Prostate gland (tissue), 2 donors: ENCODE measurements around the gene SPTBN1.

ENCODE experiments used
- POLR2A ChIP-seq: fragments of 450-650 bp; IDR thresholded peaks from one replicate; pipeline ENCODE4 v1.6.1; 2016; ENCODE audit warnings: antibody characterized with exemption, mild to moderate bottlenecking
- TF ChIP-seq, protein P1 (sequence below), 4 experiments: fragments of 200-600 bp in 2 of 4; fragments of 450-650 bp in 2 of 4; sonication (generic) in 2 of 4; IDR thresholded peaks; 1 replicate in 3 of 4; 2 replicates in 1 of 4; pipeline ENCODE4 v1.5.1; 2016 to 2019; ENCODE audit warnings: antibody characterized with exemption in 4 of 4, mild to moderate bottlenecking in 2 of 4, moderate library complexity in 2 of 4

DNA sequence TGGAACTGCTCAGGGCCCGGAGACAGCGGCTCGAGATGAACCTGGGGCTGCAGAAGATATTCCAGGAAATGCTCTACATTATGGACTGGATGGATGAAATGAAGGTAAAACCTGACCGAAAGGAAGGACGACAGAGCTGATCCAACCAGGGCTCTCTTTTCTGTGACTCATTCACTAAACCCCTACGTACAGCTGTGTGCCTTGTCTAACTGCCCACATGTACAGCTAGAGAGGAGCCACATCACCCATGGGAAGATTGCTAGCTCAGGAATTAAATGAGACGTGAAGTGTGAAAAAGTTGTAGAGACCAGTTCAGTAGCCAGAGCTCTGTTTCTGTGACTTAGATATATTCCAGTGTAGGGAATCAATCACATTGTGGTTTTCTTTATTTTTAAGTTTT is 170.0 kb downstream of the SPTBN1 start:
- TF ChIP-seq, protein P1, sequence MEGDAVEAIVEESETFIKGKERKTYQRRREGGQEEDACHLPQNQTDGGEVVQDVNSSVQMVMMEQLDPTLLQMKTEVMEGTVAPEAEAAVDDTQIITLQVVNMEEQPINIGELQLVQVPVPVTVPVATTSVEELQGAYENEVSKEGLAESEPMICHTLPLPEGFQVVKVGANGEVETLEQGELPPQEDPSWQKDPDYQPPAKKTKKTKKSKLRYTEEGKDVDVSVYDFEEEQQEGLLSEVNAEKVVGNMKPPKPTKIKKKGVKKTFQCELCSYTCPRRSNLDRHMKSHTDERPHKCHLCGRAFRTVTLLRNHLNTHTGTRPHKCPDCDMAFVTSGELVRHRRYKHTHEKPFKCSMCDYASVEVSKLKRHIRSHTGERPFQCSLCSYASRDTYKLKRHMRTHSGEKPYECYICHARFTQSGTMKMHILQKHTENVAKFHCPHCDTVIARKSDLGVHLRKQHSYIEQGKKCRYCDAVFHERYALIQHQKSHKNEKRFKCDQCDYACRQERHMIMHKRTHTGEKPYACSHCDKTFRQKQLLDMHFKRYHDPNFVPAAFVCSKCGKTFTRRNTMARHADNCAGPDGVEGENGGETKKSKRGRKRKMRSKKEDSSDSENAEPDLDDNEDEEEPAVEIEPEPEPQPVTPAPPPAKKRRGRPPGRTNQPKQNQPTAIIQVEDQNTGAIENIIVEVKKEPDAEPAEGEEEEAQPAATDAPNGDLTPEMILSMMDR (IDR thresholded peaks at IDR 0.05), result no peak
- TF ChIP-seq POLR2A, result no peak
